HG03378 (cell line): ENCODE measurements around the gene MYT1.

Source experiments
- ATAC-seq: cut with Tn5 transposase; IDR thresholded peaks from one replicate; pipeline ENCODE4 v1.9.1; 2021; ENCODE audit warnings: mild to moderate bottlenecking, moderate library complexity; ENCODE audit not compliant: unreplicated experiment

The MYT1 gene

DNA sequence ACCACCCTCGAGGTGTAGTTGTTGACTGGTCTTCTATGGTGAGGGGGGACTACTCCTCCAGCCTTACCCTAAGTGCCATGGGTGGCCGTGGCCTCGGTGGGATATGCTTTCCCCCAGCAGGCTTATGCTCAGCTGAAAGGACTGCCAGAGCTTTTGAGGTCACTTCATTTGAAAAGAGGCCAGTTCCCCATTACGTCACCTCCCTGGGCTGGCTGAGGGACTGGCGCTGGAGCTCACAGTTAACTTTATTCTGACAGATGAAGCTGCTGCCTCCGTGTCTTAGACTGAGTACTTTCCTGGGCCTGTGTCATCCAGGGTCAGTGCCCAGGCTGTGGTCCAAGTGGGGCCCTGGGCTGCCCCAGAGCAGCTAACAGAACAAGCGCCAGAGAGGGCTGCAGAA lies 48.5 kb downstream of the MYT1 start:
- ATAC-seq: no peak

DNA sequence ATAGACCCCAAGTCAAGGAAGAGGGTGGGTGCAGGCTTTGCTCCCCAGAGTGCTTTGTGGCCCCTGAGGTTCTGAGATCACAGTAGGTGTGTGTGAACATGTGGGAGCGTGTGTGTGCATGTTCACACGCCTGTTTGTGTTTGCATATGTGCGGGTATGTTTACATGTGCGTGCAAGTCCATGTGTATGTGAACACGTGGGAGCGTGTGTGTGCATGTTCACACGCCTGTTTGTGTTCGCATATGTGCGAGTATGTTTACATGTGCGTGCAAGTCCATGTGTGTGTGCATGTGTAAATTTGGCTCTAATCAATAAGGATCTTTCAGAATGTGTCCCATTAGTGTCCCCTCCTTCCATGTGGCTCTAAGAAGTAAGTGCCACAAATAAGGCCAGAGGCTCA lies 49.9 kb downstream of the MYT1 start:
- ATAC-seq: no peak

DNA sequence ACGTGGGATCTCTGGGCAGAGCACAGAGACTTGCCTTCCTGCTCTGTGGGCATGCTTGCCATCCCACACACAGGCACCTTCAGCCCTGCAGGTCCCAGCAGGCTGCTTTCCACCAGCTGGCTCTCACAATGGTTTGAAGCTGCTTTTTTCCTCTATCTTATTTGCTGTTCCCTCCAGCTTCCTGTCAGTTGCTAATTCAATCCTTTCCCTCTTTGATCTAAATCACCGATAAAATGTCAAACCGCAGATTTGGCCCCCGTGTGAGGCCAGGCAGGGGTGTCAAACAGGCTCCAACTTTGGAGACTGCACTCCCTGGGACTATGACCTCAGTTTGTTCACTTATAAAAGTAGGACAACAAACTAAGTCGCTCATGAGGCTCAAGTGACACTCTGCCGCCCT lies 50.7 kb downstream of the MYT1 start:
- no peak for ATAC-seq

DNA sequence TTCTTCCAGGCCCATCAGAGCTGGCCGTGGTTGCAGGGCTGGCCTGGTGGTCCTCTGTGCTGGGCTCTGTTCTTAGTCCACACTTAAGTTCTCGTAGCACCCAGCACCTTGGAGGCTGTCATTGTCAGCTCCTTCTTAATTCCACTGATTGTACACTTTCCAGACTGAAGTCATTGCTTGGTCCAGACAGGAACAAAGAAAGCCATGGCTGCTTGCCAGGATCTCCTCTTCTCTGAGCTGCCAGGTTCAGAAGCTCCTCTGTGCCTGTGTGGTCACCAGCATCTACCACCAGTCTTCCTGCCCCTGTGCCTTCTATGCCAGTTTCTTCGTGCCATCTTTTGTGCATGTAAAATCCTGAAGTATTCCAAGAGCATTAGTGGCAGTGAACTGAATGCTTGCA lies 51.8 kb downstream of the MYT1 start:
- ATAC-seq: no peak

DNA sequence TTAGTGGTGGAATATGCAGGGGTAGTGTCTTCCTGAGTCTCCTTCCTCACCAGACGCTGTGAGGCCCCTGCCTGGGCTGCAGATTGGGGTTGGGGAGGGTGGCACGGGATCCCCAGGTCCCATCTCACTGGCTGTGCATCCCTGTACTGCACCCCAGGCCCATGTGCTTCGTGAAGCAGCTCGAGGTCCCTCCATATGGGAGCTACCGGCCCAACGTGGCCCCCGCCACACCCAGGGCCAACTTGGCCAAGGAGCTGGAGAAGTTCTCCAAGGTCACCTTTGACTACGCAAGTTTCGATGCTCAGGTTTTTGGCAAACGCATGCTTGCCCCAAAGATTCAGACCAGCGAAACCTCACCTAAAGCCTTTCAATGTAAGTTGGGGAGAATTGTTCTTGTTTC lies 52.7 kb downstream of the MYT1 start:
- ATAC-seq: no peak

DNA sequence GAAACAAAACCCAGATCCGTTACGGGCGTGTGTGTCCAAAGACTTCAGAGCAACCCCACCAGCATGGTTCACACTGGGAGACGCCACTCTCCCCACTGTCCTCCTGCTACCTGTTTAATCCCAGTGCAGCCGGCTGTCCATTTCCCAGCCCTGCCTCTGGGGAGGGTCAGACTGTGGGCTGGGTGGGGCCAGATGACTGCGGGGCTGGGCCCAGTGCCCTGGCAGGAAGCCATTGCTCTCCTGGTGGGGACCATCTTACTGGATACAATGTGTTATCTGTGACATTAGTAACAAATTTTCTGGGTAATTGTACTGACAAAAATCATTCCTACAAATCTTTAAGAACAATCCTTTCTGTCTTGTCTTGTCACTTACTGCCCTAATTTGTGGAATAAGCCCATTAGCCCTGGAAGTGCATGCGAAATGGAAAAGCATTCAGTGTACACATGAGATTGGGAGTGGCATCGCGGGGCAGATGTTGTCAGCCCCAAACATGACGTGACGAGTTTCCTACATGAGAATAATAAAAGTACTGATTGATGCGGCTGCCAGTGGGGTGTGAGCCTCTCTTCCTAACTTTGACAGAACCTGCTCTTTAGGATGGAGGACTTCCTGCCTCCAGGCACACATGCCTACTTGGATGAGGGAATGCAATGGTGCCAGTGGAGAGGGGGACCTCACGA lies 53.4 kb downstream of the MYT1 start:
- no peak for ATAC-seq

DNA sequence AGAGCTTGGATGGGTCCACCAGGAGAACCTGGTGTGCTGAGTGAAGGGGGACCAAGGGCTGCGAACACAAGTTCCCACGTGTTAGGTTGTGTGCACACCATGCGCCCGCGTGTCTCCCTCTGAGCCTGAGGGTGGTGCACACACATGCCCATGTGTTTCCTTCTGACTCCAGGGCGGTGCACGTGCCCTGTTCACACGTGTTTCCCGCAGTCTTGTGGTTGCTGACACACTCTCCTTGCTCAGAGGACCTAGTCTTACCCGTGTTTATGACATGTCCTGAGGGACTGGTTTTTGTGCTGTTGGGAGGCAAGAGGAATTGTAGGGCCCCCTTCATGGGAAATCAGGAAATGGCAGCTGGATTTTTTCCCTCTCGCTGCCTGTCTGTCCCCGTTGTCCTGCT lies 55.0 kb downstream of the MYT1 start:
- ATAC-seq: no peak

DNA sequence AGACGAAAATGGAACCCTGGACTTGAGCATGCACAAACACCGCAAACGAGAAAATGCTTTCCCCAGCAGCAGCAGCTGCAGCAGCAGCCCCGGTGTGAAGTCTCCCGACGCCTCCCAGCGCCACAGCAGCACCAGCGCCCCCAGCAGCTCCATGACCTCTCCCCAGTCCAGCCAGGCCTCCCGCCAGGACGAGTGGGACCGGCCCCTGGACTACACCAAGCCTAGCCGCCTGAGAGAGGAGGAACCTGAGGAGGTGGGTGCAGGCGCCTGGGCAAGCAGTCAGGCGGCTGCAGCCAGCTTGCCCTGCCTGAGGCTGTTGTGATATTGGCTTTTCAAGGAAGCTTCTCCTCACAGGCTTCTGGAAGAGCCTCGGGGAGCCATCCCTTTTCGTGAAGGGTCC lies 55.5 kb downstream of the MYT1 start:
- no peak for ATAC-seq

DNA sequence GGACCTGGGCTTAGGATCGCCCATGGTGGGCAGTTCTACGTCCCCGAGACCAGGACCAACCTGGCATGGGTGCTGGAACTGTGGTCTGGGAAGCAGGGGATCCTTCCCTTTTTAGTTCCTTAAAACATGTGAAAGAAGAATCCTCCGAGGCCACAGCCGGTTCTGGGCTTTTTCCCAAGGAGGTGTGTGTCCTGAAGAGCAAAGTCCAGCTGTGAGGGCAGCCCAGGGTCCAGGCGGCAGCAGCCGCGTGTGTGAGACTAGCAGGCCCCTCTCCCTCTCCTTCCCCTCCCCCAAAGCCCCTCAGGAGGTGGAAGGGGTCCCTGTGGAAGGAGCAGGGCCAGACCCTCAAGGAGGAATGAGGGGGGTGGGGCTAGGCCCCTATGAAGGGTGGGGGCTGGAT lies 56.2 kb downstream of the MYT1 start:
- ATAC-seq: no peak

DNA sequence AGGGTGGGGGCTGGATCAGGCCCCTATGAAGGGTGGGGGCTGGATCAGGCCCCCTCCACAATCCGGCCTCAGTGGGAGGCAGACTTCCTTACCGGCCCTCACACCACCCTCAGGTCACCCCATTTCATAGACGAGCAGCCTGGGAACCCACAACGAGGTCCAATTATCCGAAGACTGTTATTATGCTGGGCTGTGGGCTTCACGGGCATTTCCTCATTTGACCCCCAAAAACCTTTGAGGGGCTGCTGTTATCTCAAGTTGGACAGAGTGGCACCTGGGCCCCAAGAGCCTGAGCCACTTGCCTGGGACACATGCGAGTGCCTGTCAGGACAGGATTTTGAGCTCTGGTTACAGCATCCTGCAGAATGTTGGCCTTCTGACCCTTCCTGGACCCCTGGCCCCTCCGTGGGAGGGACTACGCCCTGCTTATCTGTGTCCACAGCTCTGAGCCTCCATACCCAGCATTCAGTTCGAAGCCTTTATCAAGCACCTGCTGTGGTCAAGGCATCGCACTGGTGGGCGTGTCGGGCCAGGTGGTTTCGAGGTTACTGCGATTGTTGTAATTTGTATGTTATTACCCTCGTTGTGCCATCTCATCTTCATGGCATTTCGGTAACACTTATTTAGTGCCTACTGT lies 56.8 kb downstream of the MYT1 start:
- ATAC-seq: no peak

DNA sequence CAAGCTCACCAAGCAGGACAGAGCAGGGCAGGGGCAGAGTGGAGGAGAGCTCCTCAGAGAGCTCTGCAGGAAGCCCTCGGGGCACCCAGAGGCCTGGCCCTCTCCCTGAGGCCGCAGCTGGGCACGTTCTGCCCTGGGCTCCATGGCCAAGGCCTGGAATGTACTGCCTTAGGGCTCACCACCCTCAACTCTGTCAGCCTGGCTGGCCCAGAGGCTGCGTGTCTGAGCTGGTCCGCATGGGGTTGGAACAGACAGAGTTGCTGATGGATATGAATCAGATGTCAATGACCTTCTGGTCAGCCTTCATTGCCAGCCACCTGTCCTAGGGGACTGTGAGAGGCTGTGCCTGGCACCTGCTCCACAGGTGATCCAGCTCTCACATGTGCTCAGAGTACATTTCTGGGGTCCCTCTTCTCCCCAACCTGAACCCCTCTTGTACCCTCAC lies 58.1 kb downstream of the MYT1 start:
- ATAC-seq: no peak

DNA sequence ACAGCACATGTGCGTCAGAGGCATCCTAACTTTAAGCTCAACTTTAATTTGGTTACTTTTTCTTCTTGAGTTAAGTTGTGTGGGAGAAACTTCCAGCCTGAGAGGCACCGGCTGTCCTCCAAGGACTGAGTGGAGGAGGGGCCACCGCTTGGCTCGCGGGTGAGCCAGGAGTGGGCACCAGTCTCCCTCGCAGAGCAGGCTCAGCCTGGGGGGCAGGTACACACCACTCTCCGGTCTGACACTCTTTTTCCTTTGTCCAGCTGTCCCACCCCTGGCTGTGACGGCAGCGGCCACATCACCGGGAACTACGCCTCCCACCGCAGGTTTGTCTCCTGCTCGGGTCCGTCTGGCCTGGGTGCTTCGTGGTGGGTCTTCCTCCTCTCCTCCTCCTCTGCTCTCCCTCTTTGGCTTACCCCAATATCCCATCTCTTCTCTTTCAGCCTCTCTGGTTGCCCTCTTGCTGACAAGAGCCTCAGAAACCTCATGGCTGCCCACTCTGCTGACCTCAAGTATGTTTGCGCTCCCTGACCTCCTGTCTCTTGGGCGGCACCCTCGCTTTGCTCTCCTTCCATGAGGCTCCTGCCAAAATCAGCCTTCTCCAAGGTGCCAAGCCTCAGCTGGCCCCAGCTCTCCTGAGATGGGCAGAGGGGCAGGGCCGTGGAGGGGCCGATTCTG lies 58.7 kb downstream of the MYT1 start:
- no peak for ATAC-seq

DNA sequence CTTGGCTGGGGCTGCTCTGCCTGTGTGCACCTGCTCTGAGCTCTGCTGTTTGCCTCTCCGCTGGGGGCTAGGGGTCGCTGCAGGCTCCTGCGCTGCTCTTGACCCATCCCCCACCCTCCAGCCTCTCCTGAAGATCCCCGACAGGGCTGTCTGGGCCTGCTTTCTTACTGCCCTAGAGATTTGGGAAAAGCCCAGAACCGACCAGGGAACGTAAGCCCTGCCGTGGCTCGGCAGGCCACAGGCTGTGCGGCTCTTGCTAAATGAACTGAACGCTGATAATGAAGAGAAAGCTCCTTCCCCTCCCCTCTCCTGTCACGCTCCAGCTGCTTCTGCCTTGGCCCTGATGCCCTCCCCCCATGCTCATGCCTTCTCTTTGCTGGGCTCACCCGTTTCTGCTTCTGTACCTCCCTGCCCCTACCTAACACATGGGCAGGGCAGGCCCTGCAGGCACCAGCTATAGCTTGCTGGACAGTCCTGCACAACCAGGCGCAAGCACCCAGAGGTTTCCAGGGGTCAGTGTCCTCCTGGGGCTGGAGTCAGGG lies 59.3 kb downstream of the MYT1 start:
- no peak for ATAC-seq

DNA sequence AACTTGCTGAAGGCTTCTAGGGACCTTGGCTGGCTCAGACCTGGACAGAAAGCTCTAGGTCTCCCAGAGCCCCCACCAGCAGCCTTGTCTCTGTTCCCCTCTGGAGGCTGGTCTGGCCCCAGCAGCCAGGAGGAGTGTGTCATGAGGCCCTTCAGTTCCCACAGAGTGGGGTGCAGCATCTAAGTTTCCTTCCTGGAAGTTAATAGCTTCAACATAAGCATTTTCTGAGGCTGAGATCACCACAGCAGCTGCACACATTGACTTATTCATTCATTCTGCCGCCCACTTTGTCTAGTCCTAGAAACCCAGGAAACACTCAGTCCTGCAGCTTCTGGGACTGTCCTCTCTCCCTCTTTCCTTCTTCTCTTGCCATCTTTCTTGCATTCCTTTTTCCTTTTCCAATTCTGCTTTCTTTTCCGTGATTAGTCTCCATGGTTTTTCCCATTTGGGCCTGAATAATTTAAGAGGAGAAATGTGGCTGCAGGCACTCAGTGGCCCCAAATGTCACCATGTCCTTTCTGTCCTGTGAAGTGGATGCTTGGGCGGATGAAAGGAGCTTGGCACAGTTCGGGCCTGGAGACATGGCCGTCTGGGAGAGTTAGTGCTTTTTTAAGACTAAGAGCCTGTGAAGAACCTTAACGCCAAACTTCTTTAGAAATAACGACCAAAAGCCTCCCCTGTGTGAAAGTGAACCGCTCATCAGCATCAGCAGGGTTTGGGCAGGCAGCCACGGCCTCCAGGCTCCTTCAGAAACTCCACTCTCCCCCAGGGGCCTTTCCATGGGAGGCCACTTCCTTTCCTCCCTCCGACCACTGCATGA lies 60.3 kb downstream of the MYT1 start:
- no peak for ATAC-seq

DNA sequence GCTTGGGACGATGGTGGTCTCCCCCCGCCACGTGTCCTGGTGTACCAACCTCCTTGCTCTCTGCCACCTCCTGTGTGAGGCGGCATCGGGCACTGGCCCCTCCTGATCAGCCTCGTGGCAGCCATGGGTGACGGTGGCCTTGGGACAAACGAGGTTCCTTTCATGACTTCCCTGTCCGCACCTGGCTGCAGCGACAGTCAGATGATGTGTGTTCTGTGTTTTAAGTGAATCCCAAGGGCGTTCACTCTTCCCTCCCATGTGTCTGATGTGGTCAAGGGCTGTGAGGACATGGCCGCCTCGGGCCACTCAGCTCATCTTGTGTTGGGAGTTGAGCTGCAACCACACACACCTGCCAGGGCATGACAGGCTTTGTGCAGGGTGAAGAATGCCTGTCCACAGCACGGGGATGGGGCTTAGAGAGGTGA lies 60.9 kb downstream of the MYT1 start:
- no peak for ATAC-seq

DNA sequence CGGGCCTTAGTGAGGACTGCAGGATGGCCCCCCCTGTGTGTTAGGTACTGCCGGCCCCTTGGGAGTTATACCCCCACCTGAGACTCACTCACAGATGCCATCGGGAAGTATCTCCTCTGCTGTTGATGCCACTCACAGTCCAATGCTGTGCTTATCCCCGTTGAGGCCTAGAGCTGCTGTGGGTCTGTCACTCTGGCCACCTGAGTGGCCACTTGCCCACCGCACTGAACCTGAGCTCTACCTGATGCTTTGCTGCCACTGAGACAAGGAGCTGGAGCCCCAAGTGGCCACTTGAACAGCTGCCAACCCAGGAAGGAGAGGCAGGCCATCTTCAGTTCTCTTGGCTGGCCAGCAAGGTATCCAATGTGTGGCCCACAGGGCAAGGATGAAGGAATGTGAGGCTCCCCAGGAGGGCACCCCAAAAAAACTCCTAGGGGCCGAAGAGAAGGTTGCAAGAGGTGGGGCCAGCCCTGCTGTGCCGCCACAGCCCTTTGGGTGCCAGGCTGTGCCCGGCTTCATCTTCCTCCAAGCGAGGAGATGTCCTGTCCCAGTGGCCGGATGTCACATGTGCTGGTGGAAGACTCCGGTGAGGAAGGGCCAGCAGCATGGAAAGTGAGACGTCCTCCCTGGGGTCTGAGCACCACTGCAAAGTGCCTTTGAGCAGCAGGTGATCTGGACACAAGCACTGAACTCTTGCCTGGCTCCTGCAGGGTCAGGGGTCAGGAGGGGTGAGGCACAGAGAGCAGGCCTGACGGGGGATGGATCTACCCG lies 61.8 kb downstream of the MYT1 start:
- ATAC-seq: no peak

DNA sequence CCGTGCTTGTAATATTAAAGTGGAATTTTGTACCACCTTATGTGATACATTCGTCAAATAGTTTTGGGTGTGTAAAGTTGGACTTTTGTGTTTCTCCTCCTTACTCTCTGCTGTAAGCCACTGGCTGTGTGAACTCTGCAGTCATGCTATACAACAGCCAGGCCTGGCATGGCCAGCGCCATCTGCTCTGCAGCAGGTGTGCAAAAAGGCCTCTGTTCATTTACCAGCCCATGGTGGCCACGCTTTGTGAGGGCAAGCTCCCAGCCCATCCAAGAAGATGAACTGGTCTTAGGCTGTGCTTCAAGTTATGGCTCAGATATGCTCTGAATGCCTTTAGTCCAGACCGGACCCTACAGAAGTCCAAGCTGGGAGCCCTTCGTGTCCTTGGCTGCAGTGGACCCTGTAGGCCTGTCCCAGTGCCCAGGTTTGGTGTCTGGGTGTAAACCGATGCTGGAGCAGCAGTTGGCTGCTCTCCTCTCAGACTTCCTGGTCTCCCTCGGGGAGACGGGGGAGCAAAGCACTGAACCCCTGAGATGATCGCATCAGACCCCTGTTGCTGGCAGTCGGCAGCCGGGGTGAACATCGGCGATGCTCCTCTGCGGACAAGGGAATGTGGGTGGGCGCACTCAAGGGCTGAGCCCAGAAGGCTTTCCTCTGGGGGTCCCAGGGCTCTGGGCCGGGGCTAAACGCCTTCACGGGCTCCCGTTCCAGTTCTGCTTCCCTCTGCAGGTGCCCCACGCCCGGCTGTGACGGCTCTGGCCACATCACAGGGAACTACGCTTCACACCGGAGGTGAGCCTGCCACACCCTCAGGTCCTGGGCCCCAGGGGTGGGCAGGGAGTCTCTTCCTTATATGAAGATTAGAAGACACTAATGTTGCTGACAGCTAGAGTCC lies 62.7 kb downstream of the MYT1 start:
- ATAC-seq: no peak

DNA sequence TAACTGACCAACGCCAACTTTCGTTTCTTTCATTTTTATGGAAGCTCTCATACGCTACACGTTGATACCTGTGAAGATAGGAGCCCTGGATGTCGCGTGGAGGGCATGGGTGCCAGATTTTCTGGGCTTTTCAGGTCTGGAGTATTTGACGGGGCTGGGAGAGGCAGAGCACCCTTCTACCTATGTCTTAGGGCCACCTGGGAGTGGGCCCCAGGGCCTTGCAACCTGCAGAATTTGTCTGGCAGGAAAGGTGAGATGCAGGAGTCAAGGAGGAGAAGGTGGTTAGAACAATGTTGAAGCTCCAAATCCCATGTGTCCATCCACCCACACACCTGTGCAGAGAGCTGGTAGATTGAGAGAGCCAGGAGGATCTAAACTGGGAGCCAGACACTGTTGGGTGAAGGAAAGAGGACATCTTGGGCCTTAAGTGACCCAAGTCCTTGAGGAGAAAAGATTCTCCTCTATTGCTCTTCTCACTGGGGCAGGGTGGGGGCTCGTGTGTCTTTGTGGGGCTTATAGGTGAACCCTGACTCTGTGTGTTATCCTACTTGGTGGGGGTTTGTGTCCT lies 63.9 kb downstream of the MYT1 start:
- ATAC-seq: no peak
